ENCODE results near the gene CACNA1A. TPM values are rescaled to one million over a fixed set of nuclear protein-coding genes. Genes with fewer than 3 reads are reported as not detected.
A peak's percentile ranks its signal among the peaks of the same experiment; 100 is the strongest.

Gene CACNA1A
- total and polyA plus RNA-seq, 2 of the 4 experiments (the other 2 are of a cell fraction), result 5.9 to 15.0 TPM

DNA sequence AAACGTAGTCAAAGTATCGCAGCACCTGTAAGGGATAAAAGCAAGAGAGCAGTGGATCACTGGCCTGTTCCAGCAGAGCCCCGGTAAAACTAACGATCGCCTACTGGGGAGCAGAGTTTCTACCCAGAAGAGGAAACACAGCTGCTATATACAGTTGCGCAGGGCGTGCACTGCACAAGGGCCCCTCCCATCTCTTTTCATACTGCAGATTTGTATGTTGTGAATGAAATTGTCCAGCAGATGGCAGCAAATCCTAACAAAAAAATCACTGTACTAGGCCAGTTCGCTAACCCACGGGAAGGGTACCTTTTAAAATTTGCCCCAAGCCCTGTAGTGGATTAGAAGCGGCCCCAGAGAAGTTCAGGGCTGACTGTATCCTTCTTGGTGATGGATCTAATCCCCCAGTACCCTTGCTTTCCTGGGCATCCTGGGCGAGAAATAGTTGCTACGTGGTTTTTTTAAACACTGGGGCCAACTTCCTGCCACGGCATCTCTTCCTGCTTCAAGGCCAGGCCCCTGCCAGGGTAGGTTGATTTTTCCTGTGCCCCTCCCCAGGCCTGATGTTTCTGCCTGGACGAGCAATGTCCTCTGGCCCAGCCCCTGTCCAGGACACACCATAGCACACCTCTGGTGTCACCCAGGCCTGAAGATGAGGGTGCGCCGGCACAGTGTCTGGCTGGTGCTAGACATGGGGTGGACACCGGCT, 229.0 kb downstream of the CACNA1A start:
- H3K4me2 ChIP-seq (ENCODE audit: low read depth, low read length), result no peak overlapping the region
- no peaks in the 10 kb centered on the region for H3K79me1 ChIP-seq (ENCODE audit: low read depth in 1 of 2, low read length in 2 of 2)
- dilution Hi-C loops (cut with HindIII; ENCODE audit: low sequenced_read_pairs, unreplicated experiment), result no loop called here
- no peak overlapping the region for H3K14ac ChIP-seq (replicated peaks; ENCODE audit: low read depth, low read length)
- no peak overlapping the region for H3K56ac ChIP-seq (ENCODE audit: extremely low read depth, insufficient read depth, low read length)
- in situ Hi-C loops (cut with MboI; ENCODE audit: low sequenced_read_pairs), result loop anchor here (5.0 to 25.0 kb wide), 3 partner anchors 315 to 585 kb away; no protein-coding TSS in a partner anchor
- no peak overlapping the region for H3K27ac ChIP-seq (ENCODE audit: insufficient read depth, low read length)
- peak overlapping the region; percentile 92 for H2AFZ ChIP-seq (replicated peaks; ENCODE audit: low read length, poor library complexity)
- no peak overlapping the region for H2AK9ac ChIP-seq (replicated peaks; ENCODE audit: low read depth, low read length, poor library complexity)
- peaks cover 1% of the 10 kb centered on the region; the same call in 1 of the 2 replicates for H3K36me3 ChIP-seq (ENCODE audit: control insufficient read depth, insufficient read depth, low read length)
- no peak overlapping the region for H3K4me3 ChIP-seq (ENCODE audit: insufficient read depth, low read depth, low read length)
- ChIA-PET CTCF (interaction anchor here (1.0 to 2.4 kb wide), 4 partner anchors 298 to 453 kb away, joined by 3 to 9 read pairs (median 3); no protein-coding TSS in a partner anchor), POLR2A (ENCODE audit: unreplicated experiment) (no interaction called here)
- no peaks in the 10 kb centered on the region for H3K9me1 ChIP-seq (ENCODE audit: insufficient read depth, low read length)
- intact Hi-C loops (cut with micrococcal nuclease), result loop anchor here (1.0 kb wide), 3 partner anchors 154 to 444 kb away; no protein-coding TSS in a partner anchor
- no peaks in the 10 kb centered on the region for H3K9me3 ChIP-seq (ENCODE audit: control insufficient read depth, insufficient read depth, low read length)
- no peaks in the 10 kb centered on the region; the same call in 1 of the 2 replicates for H3K27me3 ChIP-seq (ENCODE audit: control insufficient read depth, insufficient read depth, low read length)
- H3K23ac ChIP-seq (ENCODE audit: low read depth, low read length), result no peak overlapping the region
- H3K4me1 ChIP-seq (ENCODE audit: control insufficient read depth, insufficient read depth, low read length), result no peaks in the 10 kb centered on the region
- peak; percentile 95 for ATAC-seq (ENCODE audit: low read depth)
- no peak overlapping the region for H2BK120ac ChIP-seq (ENCODE audit: low read depth, low read length)
- H4K20me1 ChIP-seq (ENCODE audit: insufficient read depth, low read length), result no peaks in the 10 kb centered on the region; the same call in 1 of the 2 replicates
- DNase-seq, result peak; percentile 74
- no TSS peak for BruUV-seq (replicated peaks)
- peak overlapping the region in 1 of 2 experiments; percentile 71; a peak in 1 of 4 replicates for H4K8ac ChIP-seq (ENCODE audit: low read depth in 2 of 2, low read length in 2 of 2)
- 28% methylated on average over 5 of the region's 17 CpGs; no CpG with 5 or more reads in 1 of the 2 experiments for WGBS, 2 experiments (ENCODE audit: extremely low coverage in 2 of 2, insufficient read length in 1 of 2)
- TF ChIP-seq MAZ (IDR thresholded peaks at IDR 0.05; ENCODE audit: borderline replicate concordance, low read depth, low read length) (peak; percentile 81; the same call in 1 of the 2 replicates), NFE2L2 (IDR thresholded peaks at IDR 0.05; ENCODE audit: low read depth, low read length) (no peak), MXI1 (IDR thresholded peaks at IDR 0.05; ENCODE audit: borderline replicate concordance, low read depth, low read length) (no peak), MAFK (IDR thresholded peaks at IDR 0.05; ENCODE audit: low read depth, low read length) (no peak), SMC3 (IDR thresholded peaks at IDR 0.05; ENCODE audit: low read depth, low read length) (peak; percentile 69), RFX5 (IDR thresholded peaks at IDR 0.05; ENCODE audit: low read depth, low read length) (no peak), CEBPB (IDR thresholded peaks at IDR 0.05; ENCODE audit: low read depth, low read length) (no peak), RAD21 (IDR thresholded peaks at IDR 0.05; ENCODE audit: low read length) (peak; percentile 76), FOS (IDR thresholded peaks at IDR 0.05; ENCODE audit: low read depth, low read length) (no peak), POLR2A (IDR thresholded peaks at IDR 0.05; ENCODE audit: low read depth, low read length) (no peak), CHD1 (IDR thresholded peaks at IDR 0.05; ENCODE audit: low read depth, low read length) (no peak)
- TF ChIP-seq, protein P1, sequence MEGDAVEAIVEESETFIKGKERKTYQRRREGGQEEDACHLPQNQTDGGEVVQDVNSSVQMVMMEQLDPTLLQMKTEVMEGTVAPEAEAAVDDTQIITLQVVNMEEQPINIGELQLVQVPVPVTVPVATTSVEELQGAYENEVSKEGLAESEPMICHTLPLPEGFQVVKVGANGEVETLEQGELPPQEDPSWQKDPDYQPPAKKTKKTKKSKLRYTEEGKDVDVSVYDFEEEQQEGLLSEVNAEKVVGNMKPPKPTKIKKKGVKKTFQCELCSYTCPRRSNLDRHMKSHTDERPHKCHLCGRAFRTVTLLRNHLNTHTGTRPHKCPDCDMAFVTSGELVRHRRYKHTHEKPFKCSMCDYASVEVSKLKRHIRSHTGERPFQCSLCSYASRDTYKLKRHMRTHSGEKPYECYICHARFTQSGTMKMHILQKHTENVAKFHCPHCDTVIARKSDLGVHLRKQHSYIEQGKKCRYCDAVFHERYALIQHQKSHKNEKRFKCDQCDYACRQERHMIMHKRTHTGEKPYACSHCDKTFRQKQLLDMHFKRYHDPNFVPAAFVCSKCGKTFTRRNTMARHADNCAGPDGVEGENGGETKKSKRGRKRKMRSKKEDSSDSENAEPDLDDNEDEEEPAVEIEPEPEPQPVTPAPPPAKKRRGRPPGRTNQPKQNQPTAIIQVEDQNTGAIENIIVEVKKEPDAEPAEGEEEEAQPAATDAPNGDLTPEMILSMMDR (conservative IDR thresholded peaks at IDR 0.05; ENCODE audit: low read depth, low read length), result peak; percentile 73
- TF ChIP-seq, protein P2, sequence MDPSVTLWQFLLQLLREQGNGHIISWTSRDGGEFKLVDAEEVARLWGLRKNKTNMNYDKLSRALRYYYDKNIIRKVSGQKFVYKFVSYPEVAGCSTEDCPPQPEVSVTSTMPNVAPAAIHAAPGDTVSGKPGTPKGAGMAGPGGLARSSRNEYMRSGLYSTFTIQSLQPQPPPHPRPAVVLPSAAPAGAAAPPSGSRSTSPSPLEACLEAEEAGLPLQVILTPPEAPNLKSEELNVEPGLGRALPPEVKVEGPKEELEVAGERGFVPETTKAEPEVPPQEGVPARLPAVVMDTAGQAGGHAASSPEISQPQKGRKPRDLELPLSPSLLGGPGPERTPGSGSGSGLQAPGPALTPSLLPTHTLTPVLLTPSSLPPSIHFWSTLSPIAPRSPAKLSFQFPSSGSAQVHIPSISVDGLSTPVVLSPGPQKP (IDR thresholded peaks at IDR 0.05; ENCODE audit: borderline replicate concordance, low read depth, low read length), result no peak
- TF ChIP-seq, protein P3, sequence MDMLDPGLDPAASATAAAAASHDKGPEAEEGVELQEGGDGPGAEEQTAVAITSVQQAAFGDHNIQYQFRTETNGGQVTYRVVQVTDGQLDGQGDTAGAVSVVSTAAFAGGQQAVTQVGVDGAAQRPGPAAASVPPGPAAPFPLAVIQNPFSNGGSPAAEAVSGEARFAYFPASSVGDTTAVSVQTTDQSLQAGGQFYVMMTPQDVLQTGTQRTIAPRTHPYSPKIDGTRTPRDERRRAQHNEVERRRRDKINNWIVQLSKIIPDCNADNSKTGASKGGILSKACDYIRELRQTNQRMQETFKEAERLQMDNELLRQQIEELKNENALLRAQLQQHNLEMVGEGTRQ (IDR thresholded peaks at IDR 0.05; ENCODE audit: low read depth, low read length), result no peak
- H3K4ac ChIP-seq (ENCODE audit: low read depth, low read length), result no peak overlapping the region
- no peak overlapping the region for H2BK15ac ChIP-seq (ENCODE audit: low read depth, low read length)
- H2BK5ac ChIP-seq (ENCODE audit: low read depth, low read length, poor library complexity, severe bottlenecking), result no peak overlapping the region
- no peak overlapping the region for H4K5ac ChIP-seq (ENCODE audit: low read depth, low read length)
- H4K91ac ChIP-seq (ENCODE audit: insufficient read depth, low read depth, low read length), result no peak overlapping the region
- H3K9ac ChIP-seq (ENCODE audit: low read depth, low read length), result no peak overlapping the region
- no peak overlapping the region for H2AK5ac ChIP-seq (ENCODE audit: low read depth, low read length)
- no peak overlapping the region for H3K18ac ChIP-seq (ENCODE audit: low read depth, low read length)
- no peak overlapping the region for H2BK20ac ChIP-seq (ENCODE audit: low read depth, low read length)

Measured in IMR-90 (cell line).